Smooth muscle cell (in vitro differentiated cells): ENCODE measurements around the gene ONECUT1. TPM values are rescaled to one million over a fixed set of nuclear protein-coding genes. Genes with fewer than 3 reads are reported as not detected.
A peak's percentile ranks its signal among the peaks of the same experiment; 100 is the strongest.

Experiments
- DNase-seq: peaks from one replicate; lab custom pipeline; 2025; ENCODE audit not compliant: unreplicated experiment; lab: John Stamatoyannopoulos, UW
- H2AFZ ChIP-seq: fragments of 200-600 bp; sonication (generic); 2 replicates; pipeline ENCODE4 v1.6.0; 2016; ENCODE audit warnings: antibody characterized with exemption, low read depth, mild to moderate bottlenecking
- H3F3A ChIP-seq: fragments of 200-600 bp; sonication (generic); 2 replicates; pipeline ENCODE4 v1.6.0; 2017; ENCODE audit warnings: antibody characterized with exemption, low read depth
- H3K27ac ChIP-seq: fragments of 200-600 bp; sonication (generic); 2 replicates; pipeline ENCODE4 v1.5.1; 2016; ENCODE audit warnings: low read depth, mild to moderate bottlenecking
- H3K27me3 ChIP-seq: fragments of 200-600 bp; sonication (generic); 2 replicates; pipeline ENCODE4 v1.6.1; 2016; ENCODE audit warnings: low read depth, mild to moderate bottlenecking
- H3K36me3 ChIP-seq: fragments of 200-600 bp; sonication (generic); 2 replicates; pipeline ENCODE4 v1.5.1; 2016; ENCODE audit warnings: low read depth
- H3K4me1 ChIP-seq: fragments of 200-600 bp; sonication (generic); 2 replicates; pipeline ENCODE4 v1.5.1; 2016; ENCODE audit warnings: low read depth
- H3K4me2 ChIP-seq: fragments of 200-600 bp; sonication (generic); 2 replicates; pipeline ENCODE4 v1.6.0; 2016; ENCODE audit warnings: mild to moderate bottlenecking
- H3K4me3 ChIP-seq: fragments of 200-600 bp; sonication (generic); 2 replicates; pipeline ENCODE4 v1.5.1; 2016; ENCODE audit warnings: mild to moderate bottlenecking
- H3K79me2 ChIP-seq: fragments of 200-600 bp; sonication (generic); 2 replicates; pipeline ENCODE4 v1.6.0; 2016; ENCODE audit warnings: low read depth, mild to moderate bottlenecking
- H3K9ac ChIP-seq: fragments of 200-600 bp; sonication (generic); 2 replicates; pipeline ENCODE4 v1.6.0; 2016; ENCODE audit warnings: low read depth
- H3K9me3 ChIP-seq: fragments of 200-600 bp; sonication (generic); replicated peaks from 2 replicates; pipeline ENCODE4 v1.5.1; 2016; ENCODE audit warnings: low read depth
- H4K20me1 ChIP-seq: fragments of 200-600 bp; sonication (generic); 2 replicates; pipeline ENCODE4 v1.6.0; 2016; ENCODE audit warnings: low read depth
- CTCF ChIP-seq: fragments of 200-600 bp; sonication (generic); IDR thresholded peaks from 2 replicates; pipeline ENCODE4 v1.5.1; 2017; ENCODE audit warnings: borderline replicate concordance, mild to moderate bottlenecking, antibody characterized with exemption; ENCODE audit not compliant: insufficient read depth, poor library complexity, severe bottlenecking
- WGBS: methylation state at CpG from one replicate; pipeline ENCODE4 v1.1.7; 2016; ENCODE audit warnings: low lambda C conversion rate; 5-methylcytosine and 5-hydroxymethylcytosine counted together
- polyA plus RNA-seq: library from polyadenylated mRNA; unstranded; fragments of >200 nt; fragmentation: Nextera tagmentation; extraction: Ambion mirVana; gene quantifications from 2 replicates; pipeline ENCODE4 v1.2.1, GENCODE V29; 2016
- total RNA-seq: library from RNA; depleted of rRNA; stranded (reverse); fragments of >200 nt; gene quantifications from 2 replicates; pipeline ENCODE4 v1.2.3, GENCODE V29; 2014

Gene ONECUT1
- total and polyA plus RNA-seq, 2 experiments from 2014 or later, result 0.61 to 0.99 TPM

DNA sequence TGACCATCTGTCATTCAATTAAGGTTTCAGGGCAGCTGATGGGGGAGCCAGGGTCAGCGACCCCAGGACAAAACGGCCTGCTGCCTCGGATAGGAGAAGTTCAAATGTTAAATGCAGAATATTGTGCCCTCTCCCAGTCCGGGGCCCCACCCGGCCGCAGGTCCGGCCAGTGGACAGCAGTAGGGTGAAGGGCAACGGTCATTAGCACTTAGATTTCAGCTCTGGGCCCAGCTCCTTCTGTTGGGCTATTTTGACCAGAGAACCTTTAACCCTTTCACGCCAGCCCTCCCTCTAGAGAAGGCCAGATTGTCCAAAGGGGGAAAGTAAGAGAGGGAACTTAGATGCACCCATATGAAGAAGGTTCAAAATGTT lies 16.1 kb upstream of the ONECUT1 start:
- Histone ChIP-seq H2AFZ (no peak overlapping the region), H3K27ac (no peak overlapping the region), H3K4me2 (no peak overlapping the region), H3K36me3 (no peaks in the 10 kb centered on the region), H3K27me3 (peaks cover 70% of the 10 kb centered on the region), H3K9me3 (no peaks in the 10 kb centered on the region), H4K20me1 (no peaks in the 10 kb centered on the region), H3K9ac (no peak overlapping the region), H3K79me2 (no peaks in the 10 kb centered on the region), H3F3A (no peaks in the 10 kb centered on the region), H3K4me1 (peaks cover 29% of the 10 kb centered on the region), H3K4me3 (no peak overlapping the region)
- TF ChIP-seq CTCF, result no peak
- no peak for DNase-seq
- WGBS, result 60% methylated on average over 9 of the region's 9 CpGs

- H3K27ac ChIP-seq, result no peak overlapping the region
- WGBS, result 28% methylated on average over 81 of the region's 93 CpGs
- H3K36me3 ChIP-seq, result no peaks in the 10 kb centered on the region
- no peak for DNase-seq
- peaks cover 71% of the 10 kb centered on the region for H3K27me3 ChIP-seq
- peaks cover 29% of the 10 kb centered on the region for H3K4me1 ChIP-seq
- no peaks in the 10 kb centered on the region for H3F3A ChIP-seq
- TF ChIP-seq CTCF, result no peak
- H2AFZ ChIP-seq, result no peak overlapping the region
- H3K9ac ChIP-seq, result no peak overlapping the region
- H3K79me2 ChIP-seq, result no peaks in the 10 kb centered on the region
- H4K20me1 ChIP-seq, result no peaks in the 10 kb centered on the region
- no peaks in the 10 kb centered on the region for H3K9me3 ChIP-seq
- H3K4me2 ChIP-seq, result peak overlapping the region; percentile 86
- peak overlapping the region; percentile 46 for H3K4me3 ChIP-seq
These were observed 15.5 kb upstream of the ONECUT1 start for GRCh38 chr15:52805351-52806283.

DNA sequence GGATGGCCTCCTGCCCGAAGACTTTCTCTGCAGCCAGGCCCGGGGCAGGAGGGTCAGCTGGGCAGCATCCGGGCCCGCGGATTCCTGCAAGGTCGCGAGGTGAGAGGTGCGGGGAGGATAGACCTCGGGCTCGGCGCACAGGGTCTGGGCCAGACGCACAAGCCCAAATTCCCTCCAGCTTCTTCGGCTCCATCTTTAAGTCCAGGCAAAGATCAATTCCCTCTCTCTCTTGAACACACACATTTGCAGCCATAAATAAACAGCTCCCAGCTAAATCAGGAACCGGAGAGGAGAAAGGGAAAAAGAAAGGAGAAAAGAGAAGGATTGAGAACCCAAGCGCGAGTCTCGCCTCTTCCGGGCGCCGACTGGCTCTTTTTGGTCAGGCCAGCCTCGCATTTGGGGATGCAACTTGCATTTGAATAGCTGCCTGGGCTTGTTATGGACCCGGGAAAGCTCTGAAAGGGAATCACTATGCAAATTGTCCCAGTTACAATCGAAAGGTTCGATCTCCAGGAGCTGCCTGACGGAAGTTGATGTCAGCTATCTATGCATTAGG lies 14.5 kb upstream of the ONECUT1 start:
- H3K9me3 ChIP-seq, result no peaks in the 10 kb centered on the region
- H4K20me1 ChIP-seq, result no peaks in the 10 kb centered on the region
- H2AFZ ChIP-seq, result peak overlapping the region; percentile 86
- H3K4me3 ChIP-seq, result peak overlapping the region; percentile 46
- DNase-seq, result no peak
- WGBS, result 3% methylated on average over 24 of the region's 25 CpGs
- H3K4me1 ChIP-seq, result peaks cover 29% of the 10 kb centered on the region
- H3K9ac ChIP-seq, result no peak overlapping the region
- H3K27me3 ChIP-seq, result peaks cover 81% of the 10 kb centered on the region
- H3K79me2 ChIP-seq, result no peaks in the 10 kb centered on the region
- TF ChIP-seq CTCF, result no peak
- H3F3A ChIP-seq, result no peaks in the 10 kb centered on the region
- H3K4me2 ChIP-seq, result peak overlapping the region; percentile 86
- H3K27ac ChIP-seq, result no peak overlapping the region
- no peaks in the 10 kb centered on the region for H3K36me3 ChIP-seq
